Mesenteric fat pad (tissue), 1 donor: ENCODE results near the gene NSG1. TPM values are rescaled to one million over a fixed set of nuclear protein-coding genes. Genes with fewer than 3 reads are reported as not detected.

ENCODE experiments used
- DNase-seq: peaks from one replicate; pipeline ENCODE4 v3.0.0-alpha.2; 2020; ENCODE audit warnings: low spot score
- total RNA-seq: library from RNA; stranded (reverse); fragmentation: NEBNext Ultra II Directional; extraction: Animal tissue kit (Norgen Biotek cat#: 25700); gene quantifications from one replicate; pipeline ENCODE4 v1.2.1, GENCODE V29; 2021
- donor health status: DM: yes; HTN: yes; CAD: no.

NSG1 gene
- total RNA-seq, 1 donor from 2014 or later: 0.16 TPM

DNA sequence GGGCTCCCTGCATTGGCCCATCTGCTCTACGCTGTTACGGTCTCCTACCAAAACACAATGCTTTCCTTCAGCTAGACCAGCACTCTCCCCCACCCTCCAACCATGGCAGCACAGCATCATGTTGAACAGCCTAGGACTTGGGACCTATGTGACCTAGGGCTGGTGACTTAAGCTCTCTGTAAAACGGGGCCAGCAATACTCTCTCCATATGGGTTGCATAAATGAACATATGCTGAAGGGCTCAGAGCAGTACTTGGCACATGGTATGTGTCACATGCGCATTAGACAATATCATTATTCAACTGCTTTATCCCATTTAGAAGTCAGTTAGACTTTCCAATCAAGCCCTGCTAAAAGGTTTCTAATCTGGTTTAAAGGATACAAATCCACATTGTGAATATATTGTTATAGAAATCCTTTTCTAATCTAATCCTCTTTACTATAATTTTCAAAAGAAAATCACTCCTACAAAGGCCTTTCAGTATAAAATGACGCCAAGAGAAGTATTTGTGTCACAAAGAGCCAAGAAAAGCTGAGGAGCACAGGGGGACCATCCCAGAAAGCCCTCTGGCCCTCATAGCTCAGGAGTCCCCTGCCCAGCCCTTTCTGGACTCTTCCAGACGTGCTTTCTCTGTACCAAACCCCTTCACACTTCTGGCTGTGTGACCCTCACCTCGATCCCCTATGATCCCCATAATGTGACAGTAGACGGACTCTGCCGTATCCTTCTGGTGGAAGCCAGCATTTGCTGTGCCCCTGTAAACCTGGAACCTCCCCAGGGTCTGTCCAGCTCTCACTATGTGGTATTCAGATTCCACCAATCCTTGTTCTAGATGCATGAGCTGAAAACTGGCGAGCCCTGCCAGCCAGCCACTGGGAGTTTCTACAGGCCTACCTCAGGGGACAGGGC lies 42.3 kb downstream of the NSG1 start:
- no peak for DNase-seq

DNA sequence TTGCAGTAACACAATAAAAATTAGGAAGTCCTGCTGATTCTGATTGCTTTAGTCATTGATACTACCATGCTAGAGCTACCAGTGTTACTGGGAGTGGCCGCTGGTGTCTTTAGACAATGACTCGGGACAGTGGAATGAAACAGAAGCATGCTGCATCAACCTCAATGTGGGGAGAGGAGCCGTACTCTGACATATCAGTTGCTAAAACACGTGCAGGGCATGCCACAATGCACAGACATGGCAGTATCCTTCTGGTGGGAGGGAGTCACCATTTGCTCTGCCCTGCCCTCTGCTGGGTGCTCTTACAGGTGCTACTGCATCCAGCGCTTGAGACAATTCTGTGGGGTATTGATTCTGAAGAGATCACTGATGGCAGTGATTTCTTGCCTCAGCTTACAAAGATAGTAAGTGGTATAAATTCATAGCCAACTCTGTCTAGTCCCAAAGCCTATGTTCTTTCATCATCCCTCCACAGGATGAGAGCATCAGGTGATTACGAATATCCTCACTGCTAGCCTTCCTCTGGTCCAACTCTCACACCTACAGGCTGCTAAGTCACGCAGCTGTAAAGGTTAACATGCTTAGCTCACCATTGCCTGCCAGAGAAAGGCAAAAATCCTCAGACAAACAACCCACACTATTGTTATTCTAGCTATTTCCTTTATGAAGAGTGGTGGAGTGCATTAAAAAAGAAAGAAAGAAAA lies 43.7 kb downstream of the NSG1 start:
- DNase-seq: no peak

DNA sequence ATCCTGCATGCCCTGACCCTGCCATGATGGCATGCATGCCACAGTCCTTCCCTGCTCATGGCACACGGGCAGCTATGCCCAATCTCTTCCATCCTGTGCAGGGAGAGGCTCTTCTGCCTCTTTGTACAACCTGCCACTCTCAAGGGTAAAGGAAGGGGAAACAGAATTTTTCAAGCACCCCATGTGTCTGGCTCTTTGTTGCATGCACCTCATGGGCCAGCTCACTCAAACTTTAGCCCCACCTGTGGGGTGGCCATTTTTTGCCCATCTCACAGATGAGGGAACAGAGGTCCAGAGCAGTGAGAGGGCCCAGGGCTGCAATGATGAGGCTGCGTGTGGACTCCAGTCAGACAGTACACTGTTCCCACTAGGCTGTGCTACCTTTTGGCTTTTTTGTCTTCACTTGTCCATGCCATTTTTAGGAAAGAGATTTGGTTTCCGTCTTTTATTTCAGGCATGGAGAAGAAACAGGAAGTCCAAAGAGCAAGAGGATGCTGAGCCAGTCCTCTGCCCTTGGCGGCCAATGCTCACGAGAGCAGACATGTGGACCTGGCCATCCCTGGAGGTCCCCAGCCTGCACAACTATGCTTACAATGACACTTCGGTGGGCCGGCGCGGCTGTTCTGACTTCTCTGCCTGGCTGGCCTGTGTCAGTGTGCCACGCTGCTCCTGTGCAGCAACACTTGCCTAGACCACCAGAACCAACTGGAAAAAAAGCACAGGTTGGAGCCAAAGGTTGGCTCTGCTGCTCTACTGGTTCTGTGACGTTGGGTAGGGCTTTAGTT lies 45.6 kb downstream of the NSG1 start:
- no peak for DNase-seq

DNA sequence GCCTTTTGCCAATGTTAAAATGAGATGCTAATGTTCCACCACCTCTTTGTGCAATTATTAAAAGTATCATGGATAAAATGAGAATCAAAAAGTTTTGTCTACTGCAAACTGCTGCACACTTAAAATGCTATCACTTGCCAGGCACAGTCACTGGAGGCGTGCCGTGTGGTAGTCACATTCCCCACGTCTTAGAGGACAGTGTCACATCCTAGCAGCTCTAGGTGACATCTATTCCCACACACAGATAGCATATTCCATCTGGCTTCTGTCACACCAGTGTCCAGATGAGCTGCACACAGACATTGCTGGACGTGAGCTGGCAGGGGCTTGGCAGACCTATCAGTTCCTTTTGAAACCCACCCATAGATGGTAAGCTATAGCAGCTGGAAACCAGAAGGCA lies 47.0 kb downstream of the NSG1 start:
- no peak for DNase-seq

DNA sequence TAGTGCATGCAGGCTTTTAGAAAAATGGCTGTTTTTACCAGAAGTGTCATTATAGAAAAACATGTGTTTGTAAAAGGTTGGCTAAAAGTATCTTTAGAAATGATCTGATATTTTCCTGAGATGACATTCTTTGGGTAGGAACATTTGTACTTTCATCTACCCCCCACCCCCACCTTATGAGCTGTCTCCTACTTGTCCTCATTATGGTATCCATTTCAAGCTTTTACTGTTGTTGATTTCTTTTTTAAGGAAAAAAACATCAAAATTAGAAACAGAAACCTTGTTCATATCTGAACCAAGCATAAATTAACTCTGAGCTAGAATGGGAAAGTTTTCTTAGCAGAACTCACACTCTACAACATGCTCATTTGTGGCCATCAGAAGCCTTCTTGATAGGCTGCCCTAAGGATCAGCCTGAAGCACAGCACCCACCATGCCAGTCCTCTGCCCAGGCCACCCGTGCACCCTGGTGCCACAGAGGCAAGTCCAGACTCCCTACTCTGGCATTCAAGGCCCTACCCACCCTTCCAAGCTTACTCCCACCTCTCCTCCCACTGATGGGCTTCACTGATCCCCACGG lies 49.4 kb downstream of the NSG1 start:
- DNase-seq: no peak

DNA sequence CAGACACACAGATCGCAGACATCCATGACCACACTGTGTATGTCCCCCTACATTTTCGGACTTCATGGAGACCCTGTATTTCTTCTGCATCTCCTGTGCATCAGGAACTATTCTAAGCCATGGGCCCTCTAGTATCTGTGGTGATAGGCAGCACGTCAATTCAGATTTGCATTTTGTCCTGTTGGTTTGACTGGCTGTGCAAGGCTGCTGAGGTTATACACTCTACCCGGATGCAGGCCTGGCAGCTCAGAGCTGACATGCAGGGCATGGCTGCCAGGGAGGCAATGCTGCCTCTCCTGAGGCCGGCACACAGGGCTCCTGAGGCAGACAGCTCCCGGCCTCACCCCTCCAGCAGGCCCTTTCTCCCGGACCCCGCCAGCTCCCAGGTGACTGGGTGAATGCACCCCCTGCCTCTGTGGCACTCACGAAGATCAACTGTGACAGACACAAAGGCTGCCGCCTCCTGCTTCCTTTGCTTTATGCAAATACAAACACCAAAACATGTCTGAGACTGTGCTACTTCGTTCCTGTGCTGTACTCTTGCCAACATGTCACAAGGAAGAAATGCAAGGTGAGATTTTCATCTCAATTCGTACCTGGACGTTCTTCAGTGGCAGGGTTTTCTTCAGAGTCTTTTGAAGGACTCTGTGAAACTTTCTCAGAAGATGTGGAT lies 51.0 kb downstream of the NSG1 start:
- DNase-seq: no peak

DNA sequence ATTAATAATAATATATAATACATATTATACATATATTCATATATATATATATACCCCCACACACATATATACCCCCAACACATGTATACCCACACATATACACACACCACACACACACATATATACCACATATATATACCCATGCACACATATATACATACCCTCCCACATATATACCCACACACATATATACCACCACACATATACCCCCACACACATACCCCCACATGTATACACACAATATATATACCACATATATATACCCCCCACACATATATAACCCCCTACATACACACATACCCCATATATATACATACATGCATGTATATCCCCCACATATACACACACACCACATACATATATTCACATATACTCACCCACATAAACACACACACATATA lies 52.0 kb downstream of the NSG1 start:
- no peak for DNase-seq

DNA sequence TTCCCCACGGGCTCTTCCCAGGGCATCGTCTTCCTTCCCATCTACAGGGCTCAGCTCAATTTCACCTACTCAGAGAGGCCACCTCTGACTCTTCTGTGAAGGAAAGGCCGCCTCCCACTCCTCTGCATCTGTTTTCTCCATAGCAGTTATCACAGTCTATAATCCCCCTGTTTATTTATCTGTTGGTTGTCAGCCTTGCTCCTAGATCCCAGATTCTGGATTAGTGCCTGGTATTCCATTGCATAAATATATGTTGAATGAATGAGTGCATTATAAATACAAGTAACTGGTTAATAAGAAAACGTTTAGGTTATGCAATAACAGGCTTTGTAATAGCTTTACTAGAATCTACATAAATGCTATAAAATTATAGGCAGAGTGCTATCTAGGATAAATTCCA lies 52.9 kb downstream of the NSG1 start:
- DNase-seq: no peak

DNA sequence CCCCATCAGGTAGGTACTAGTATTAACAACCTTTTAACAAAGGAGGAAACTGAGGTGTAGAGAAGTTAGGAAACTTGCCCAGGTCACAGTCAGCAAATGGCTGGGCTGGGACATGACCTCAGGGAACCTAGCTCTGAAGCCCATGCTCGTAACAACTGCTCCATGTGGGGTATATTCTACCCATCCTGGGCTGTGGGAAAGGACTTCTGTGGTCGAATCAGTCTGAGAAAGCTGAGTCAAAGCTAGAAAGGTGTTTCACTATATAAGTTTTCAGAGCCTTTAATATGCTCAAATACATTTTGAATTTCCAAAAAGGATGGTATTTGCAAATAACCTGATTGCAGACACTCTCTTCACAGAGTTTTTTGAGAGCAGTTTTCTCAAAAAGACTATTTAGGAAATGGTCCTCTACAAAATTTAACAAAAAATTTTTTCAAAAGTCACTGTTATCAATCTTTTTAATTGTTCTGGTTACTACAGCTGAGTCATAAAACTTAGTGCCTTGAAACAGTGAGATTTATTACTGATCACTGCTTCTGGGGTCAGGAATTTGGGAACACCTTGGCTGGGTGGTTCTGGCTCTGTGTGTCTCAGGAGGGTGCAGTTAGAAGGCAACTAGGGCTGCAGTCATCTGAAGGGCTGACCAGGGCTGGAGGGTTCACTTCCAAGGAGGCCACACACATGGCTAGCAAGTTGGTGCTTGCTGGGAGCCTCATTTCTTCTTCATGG lies 53.6 kb downstream of the NSG1 start:
- no peak for DNase-seq

DNA sequence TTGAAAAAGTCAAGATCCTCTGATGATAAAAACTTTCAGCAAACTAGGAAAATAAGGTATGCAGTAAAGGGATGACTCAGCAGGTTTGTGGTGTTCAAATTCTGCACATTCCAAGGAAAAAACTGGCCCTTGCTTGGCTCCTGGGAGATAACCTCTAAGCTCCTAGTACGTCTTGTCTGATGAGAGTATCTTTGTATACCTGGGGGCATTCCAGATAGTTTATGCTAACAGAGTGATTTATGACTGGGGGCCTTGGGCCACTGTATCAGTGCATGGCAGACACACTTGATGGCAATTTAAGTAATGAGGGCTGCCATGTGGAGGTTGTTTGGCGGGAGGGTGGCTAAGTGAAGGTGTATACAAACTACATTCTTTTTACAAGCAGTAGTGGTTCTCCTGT lies 56.9 kb downstream of the NSG1 start:
- DNase-seq: no peak

DNA sequence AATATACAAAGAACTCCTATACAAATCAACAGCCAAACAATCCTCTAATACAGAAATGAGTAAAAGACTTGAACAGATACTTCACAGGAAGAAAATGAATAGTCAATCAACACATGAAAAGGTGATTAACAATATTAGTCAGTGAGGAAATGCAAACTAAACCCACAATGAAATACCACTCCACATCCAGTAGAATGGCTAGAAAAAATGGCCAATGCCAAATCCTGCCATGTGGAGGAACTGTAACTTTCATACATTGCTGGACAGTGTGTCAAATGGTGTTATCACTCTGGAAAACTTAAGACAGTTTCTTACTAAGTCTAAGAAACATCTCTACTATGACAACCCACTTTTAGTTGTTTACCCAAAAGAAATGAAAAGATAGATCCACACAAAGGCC lies 59.5 kb downstream of the NSG1 start:
- no peak for DNase-seq

DNA sequence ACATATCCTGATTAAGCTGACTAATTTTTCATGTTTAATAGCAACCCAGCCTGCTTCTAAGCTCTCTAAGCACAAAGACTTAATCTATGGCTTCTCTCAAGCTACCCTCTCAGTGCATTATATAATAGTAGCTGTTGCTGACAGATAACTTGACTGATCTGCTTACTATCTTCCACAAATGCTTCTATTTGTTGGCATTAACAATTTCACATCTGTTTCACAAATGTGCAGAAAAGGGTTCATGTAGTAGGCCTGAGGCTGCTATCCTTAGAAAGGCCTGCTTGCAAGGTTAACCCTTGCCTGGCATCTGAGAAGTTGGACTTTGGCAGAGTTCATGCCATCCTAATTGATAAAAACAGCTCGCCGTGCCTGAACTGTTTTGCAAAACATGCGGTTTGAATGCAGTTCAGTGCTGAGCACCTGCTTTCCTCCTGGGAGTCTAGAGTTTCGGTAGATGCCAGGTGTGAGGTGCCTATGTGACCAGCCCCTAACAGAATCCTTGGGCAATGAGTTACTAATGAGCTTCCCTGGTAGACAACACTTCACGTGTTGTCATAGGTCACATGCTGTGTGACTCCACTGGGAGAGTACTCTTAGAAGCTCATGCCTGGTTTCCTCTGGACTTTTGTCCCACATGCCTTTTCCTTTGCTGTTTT lies 68.4 kb downstream of the NSG1 start:
- DNase-seq: no peak

DNA sequence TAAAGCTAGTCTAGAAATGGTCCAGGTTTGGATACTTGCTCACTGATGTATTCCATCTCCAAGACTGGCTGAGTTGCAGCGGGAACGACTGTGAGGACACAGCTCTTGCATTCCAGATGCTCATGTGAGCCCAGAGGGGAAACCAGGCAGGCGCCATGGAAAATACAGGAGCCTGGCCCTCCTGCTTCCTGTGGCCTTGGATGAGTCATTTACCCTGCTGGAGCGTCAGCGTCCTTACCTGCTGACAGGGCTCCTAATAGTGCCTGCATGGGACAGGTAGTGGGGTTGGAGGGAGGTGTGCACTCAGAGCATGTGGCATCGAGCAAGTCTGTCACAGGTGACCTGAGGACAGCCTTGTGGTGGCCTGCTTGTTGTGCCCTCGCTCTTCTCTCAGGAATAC lies 69.4 kb downstream of the NSG1 start:
- no peak for DNase-seq

DNA sequence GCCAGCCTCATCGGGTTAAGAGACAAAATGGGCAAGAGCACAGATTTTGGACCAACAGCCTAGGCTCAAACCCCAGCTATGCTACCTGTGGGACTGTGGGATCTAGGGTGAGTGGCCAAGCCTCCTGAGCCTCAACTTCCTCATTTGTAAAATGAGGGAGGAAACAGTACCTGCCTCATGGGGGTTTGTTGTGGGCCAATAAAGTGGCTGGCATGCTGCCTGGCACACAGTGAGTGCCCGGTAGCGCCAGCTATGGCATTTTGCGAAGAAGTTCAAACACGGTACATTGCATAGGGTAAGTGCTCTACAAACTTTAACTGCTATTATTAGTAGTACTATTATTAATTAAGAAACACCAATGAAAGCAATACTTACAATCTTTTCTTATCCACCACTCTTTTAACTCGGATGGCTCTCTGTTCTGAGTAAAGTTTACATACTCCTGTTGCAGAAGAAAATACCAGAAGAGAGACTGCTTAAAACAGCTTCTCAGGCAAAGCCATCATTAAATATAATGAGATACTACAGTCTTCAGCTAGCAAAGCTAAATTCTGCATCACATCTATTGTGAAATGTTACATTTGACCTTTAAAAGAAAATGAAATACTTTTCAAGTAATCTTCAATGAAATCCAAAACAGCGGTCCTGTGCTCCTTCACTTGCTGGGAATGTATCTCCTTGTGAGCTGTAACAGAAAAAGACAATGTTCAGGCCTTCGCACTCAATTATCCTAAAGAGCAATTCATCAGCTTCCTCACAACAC lies 70.1 kb downstream of the NSG1 start:
- no peak for DNase-seq

DNA sequence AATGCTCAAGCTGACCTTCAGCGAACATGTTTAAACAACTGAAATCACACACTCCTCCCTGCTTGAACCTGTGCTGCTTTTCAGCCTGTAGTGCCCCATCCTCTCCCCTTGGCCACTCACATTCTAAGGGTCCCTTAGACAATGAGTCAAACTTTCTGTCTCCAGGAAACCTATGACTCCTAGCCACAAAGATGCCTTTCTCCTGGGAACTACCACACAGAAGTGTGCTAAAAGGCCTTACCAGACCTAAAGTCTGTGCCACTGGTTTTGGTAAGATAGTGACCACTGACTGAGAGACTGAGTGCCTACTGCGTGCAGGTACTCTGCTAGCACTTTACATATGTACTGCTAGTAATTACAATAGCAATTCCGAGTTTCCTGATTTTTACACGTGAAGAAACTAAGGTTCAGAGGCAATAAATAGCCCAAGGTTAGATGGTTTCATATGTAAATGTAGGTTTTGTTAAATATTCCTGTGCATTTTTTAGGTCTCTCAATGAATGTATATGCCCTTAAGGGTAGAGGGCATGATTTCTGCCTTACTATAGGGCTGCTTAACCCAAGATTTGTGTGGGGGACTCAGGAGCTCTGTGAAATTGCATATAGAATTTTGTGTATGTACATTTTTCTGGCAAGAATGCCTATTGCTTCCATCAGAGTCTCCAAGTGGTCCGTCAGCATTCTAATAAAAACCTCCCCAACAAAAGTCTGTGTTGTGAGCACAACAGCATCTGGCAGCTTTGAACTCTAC lies 71.1 kb downstream of the NSG1 start:
- no peak for DNase-seq

DNA sequence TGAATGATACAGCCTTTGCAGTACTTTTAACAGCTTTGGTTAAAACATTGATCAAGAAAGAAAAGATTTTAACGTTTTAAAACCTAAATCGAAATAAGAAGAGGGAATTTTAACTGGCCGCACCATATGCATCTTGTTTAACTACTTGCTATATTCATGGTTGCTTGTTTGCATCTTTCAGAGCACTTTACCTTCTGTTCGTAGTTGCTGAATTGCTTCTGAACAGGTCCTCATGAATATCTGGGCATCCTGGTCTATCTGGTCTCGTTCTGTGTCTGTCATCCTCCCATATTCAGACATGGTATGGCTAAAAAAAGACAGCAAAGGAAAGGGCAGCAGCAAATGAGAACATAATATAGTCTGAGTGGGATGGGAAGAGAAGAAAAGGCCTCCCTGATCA lies 72.3 kb downstream of the NSG1 start:
- no peak for DNase-seq

DNA sequence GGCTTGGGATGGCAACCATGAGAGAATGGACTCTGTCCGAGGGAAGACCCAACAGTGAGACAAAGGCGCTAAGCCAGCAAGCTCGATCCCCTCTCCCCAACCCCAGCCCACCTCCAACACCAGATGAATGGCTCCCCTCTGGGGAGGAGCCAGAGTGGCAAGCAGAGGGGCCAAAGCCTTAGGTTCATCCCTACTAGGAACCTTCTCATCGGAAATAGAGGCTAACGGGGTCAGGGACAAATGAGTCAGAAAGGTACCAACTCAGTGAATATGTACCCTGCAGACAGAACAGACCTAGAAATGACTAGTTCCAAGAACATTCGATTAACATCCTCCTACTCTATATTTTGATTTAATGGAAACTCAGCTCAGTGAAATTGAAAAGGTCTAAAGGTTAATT lies 73.9 kb downstream of the NSG1 start:
- no peak for DNase-seq

DNA sequence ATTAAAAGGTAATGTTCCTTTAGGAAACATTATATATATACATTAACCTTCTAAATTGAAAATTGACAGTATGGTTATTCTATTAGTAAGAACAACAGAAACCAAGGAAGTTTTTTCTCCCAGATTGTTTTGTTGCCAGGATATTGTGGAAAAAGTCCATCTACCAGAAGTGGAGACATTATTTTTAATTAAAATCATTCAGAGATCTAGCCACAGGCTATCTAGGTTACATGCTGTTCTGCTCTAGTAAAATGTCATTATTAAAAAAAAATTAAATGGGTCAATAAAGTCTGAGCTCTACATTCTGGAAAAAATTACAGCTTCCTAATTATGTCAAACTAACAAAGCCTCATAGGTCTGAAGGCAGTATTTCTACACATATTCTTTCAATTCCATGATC lies 74.3 kb downstream of the NSG1 start:
- no peak for DNase-seq
